MM.1S (cell line): Measurements from ENCODE around the gene TMEM239.

Experiments used
- DNase-seq: peaks from one replicate; pipeline ENCODE4 v3.0.0-alpha.2; 2015
- H2AFZ ChIP-seq: fragments of 300-600 bp; sonication (generic); 2 replicates; pipeline ENCODE4 v1.6.0; 2016; ENCODE audit warnings: antibody characterized with exemption, low read length
- H3F3A ChIP-seq: fragments of 300-600 bp; sonication (generic); 2 replicates; pipeline ENCODE4 v1.6.1; 2016; ENCODE audit warnings: mild to moderate bottlenecking, antibody characterized with exemption, low read length, moderate library complexity, mixed read lengths; ENCODE audit not compliant: insufficient read depth
- H3K27ac ChIP-seq: fragments of 300-600 bp; sonication (generic); 2 replicates; pipeline ENCODE4 v1.5.1; 2016; ENCODE audit warnings: mild to moderate bottlenecking, low read length
- H3K27me3 ChIP-seq: fragments of 300-600 bp; sonication (generic); replicated peaks from 2 replicates; pipeline ENCODE4 v1.6.0; 2016; ENCODE audit warnings: low read length; ENCODE audit not compliant: insufficient read depth
- H3K36me3 ChIP-seq: fragments of 300-600 bp; sonication (generic); replicated peaks from 2 replicates; pipeline ENCODE4 v1.6.1; 2016; ENCODE audit warnings: mild to moderate bottlenecking, low read length, mixed read lengths; ENCODE audit not compliant: insufficient read depth
- H3K4me1 ChIP-seq: fragments of 300-600 bp; sonication (generic); 2 replicates; pipeline ENCODE4 v1.6.1; 2016; ENCODE audit warnings: low read length, mixed read lengths
- H3K4me2 ChIP-seq: fragments of 300-600 bp; sonication (generic); 2 replicates; pipeline ENCODE4 v1.6.0; 2016; ENCODE audit warnings: low read depth, low read length
- H3K4me3 ChIP-seq: fragments of 300-600 bp; sonication (generic); 2 replicates; pipeline ENCODE4 v1.5.1; 2016; ENCODE audit warnings: low read length, mixed read lengths
- H3K79me2 ChIP-seq: fragments of 300-600 bp; sonication (generic); 2 replicates; pipeline ENCODE4 v1.6.1; 2016; ENCODE audit warnings: mixed run types, low read length, mixed read lengths
- H3K9ac ChIP-seq: fragments of 300-600 bp; sonication (generic); 2 replicates; pipeline ENCODE4 v1.6.1; 2016; ENCODE audit warnings: low read length, mixed read lengths
- H3K9me2 ChIP-seq: fragments of 300-600 bp; sonication (generic); replicated peaks from 2 replicates; pipeline ENCODE4 v1.6.1; 2016; ENCODE audit warnings: mild to moderate bottlenecking, low read length, mixed read lengths; ENCODE audit not compliant: insufficient read depth
- H3K9me3 ChIP-seq: fragments of 300-600 bp; sonication (generic); replicated peaks from 2 replicates; pipeline ENCODE4 v1.6.1; 2016; ENCODE audit warnings: mild to moderate bottlenecking, low read length, mixed read lengths; ENCODE audit not compliant: insufficient read depth
- H4K20me1 ChIP-seq: fragments of 300-600 bp; sonication (generic); 2 replicates; pipeline ENCODE4 v1.6.1; 2016; ENCODE audit warnings: mild to moderate bottlenecking, low read length, moderate library complexity, mixed read lengths; ENCODE audit not compliant: insufficient read depth
- CTCF ChIP-seq: fragments of 300-600 bp; sonication (generic); IDR thresholded peaks from 2 replicates; pipeline ENCODE4 v1.5.1; 2016; ENCODE audit warnings: antibody characterized with exemption, low read length, mixed read lengths
- EZH2 ChIP-seq: fragments of 300-600 bp; sonication (generic); optimal IDR thresholded peaks from 2 replicates; pipeline ENCODE3; 2017; ENCODE audit warnings: low read depth, mild to moderate bottlenecking, antibody characterized with exemption, low read length, mixed read lengths
- EZH2phosphoT487 ChIP-seq: fragments of 300-600 bp; sonication (generic); IDR thresholded peaks from 2 replicates; pipeline ENCODE4 v1.6.1; 2018; ENCODE audit warnings: antibody characterized with exemption, low read length

The TMEM239 gene

GRCh38 chr20:2851086-2851485 lies 34.9 kb downstream of the TMEM239 start:
- H3K36me3 ChIP-seq, result no peaks in the 10 kb centered on the region
- no peaks in the 10 kb centered on the region for H3K4me1 ChIP-seq
- H4K20me1 ChIP-seq, result no peaks in the 10 kb centered on the region
- no peak overlapping the region for H3K4me2 ChIP-seq
- H3K27me3 ChIP-seq, result no peaks in the 10 kb centered on the region
- no peaks in the 10 kb centered on the region for H3F3A ChIP-seq
- H3K4me3 ChIP-seq, result no peak overlapping the region
- H3K9ac ChIP-seq, result no peak overlapping the region
- no peaks in the 10 kb centered on the region for H3K79me2 ChIP-seq
- no peak for DNase-seq
- H3K9me3 ChIP-seq, result no peaks in the 10 kb centered on the region
- TF ChIP-seq EZH2 (no peak), CTCF (no peak), EZH2phosphoT487 (no peak)
- H3K27ac ChIP-seq, result no peak overlapping the region
- H2AFZ ChIP-seq, result no peak overlapping the region
- no peaks in the 10 kb centered on the region for H3K9me2 ChIP-seq

GRCh38 chr20:2858591-2858990 lies 42.4 kb downstream of the TMEM239 start:
- DNase-seq, result no peak
- Histone ChIP-seq H4K20me1 (no peaks in the 10 kb centered on the region), H3K27me3 (no peaks in the 10 kb centered on the region), H2AFZ (no peak overlapping the region), H3K9me3 (no peaks in the 10 kb centered on the region), H3K9me2 (no peaks in the 10 kb centered on the region), H3K4me3 (no peak overlapping the region), H3K79me2 (no peaks in the 10 kb centered on the region), H3F3A (no peaks in the 10 kb centered on the region), H3K27ac (no peak overlapping the region), H3K36me3 (no peaks in the 10 kb centered on the region), H3K9ac (no peak overlapping the region), H3K4me1 (no peaks in the 10 kb centered on the region), H3K4me2 (no peak overlapping the region)
- no peak for TF ChIP-seq EZH2phosphoT487

GRCh38 chr20:2859330-2860121 lies 43.4 kb downstream of the TMEM239 start:
- DNase-seq, result no peak
- no peak for TF ChIP-seq EZH2phosphoT487
- TF ChIP-seq EZH2, result no peak
- TF ChIP-seq CTCF, result no peak
- H3K27me3 ChIP-seq, result no peaks in the 10 kb centered on the region
- H3K9ac ChIP-seq, result no peak overlapping the region
- H3K9me2 ChIP-seq, result no peaks in the 10 kb centered on the region
- no peak overlapping the region for H2AFZ ChIP-seq
- no peaks in the 10 kb centered on the region for H3F3A ChIP-seq
- no peaks in the 10 kb centered on the region for H3K36me3 ChIP-seq
- no peaks in the 10 kb centered on the region for H3K79me2 ChIP-seq
- H3K4me2 ChIP-seq, result no peak overlapping the region
- no peak overlapping the region for H3K4me3 ChIP-seq
- H3K27ac ChIP-seq, result no peak overlapping the region
- H4K20me1 ChIP-seq, result no peaks in the 10 kb centered on the region
- no peaks in the 10 kb centered on the region for H3K9me3 ChIP-seq
- H3K4me1 ChIP-seq, result no peaks in the 10 kb centered on the region

GRCh38 chr20:2864626-2865025 lies 48.5 kb downstream of the TMEM239 start:
- Histone ChIP-seq H3K4me3 (no peak overlapping the region), H3F3A (no peaks in the 10 kb centered on the region), H3K27ac (no peak overlapping the region), H3K36me3 (no peaks in the 10 kb centered on the region), H2AFZ (no peak overlapping the region), H3K4me1 (no peaks in the 10 kb centered on the region), H4K20me1 (no peaks in the 10 kb centered on the region), H3K27me3 (no peaks in the 10 kb centered on the region), H3K9me3 (no peaks in the 10 kb centered on the region), H3K9me2 (no peaks in the 10 kb centered on the region), H3K9ac (no peak overlapping the region), H3K4me2 (no peak overlapping the region), H3K79me2 (no peaks in the 10 kb centered on the region)
- DNase-seq, result no peak
- no peak for TF ChIP-seq EZH2phosphoT487
- no peak for TF ChIP-seq CTCF
- no peak for TF ChIP-seq EZH2
